Esophagus squamous epithelium (tissue), 5 donors: ENCODE data around the gene FBXO5. TPM values are rescaled to one million over a fixed set of nuclear protein-coding genes. Genes with fewer than 3 reads are reported as not detected.
"Not testable (repeated sequence)": the region's sequence is repeated elsewhere in the genome, so short reads cannot be mapped to it uniquely, and the experiment has no call there.

Source experiments
- DNase-seq: peaks from one replicate; lab custom pipeline; 2025; lab: John Stamatoyannopoulos, UW
- H3K27ac ChIP-seq, 4 donors: fragments of 200-600 bp; sonication (generic); one replicate each; pipeline ENCODE4 v1.5.1; 2016 to 2019; ENCODE audit warnings: mild to moderate bottlenecking in 1 of 4
- H3K27me3 ChIP-seq, 4 donors: fragments of 200-600 bp; sonication (generic); 1 replicate in 3 of 4; 2 replicates in 1 of 4; pipeline versions ENCODE4 v1.5.1 to v1.6.0; 2017 to 2021; ENCODE audit warnings: antibody characterized with exemption in 1 of 4
- H3K36me3 ChIP-seq, 3 donors: fragments of 200-600 bp; sonication (generic); one replicate each; pipeline ENCODE4 v1.5.1; 2016 to 2019
- H3K4me1 ChIP-seq, 3 donors: fragments of 200-600 bp; sonication (generic); one replicate each; pipeline ENCODE4 v1.5.1; 2017 to 2019
- H3K4me3 ChIP-seq, 4 donors: fragments of 200-600 bp; sonication (generic); 1 replicate in 3 of 4; 2 replicates in 1 of 4; pipeline ENCODE4 v1.5.1; 2016 to 2019; ENCODE audit warnings: mild to moderate bottlenecking in 2 of 4, moderate library complexity in 1 of 4
- H3K9me3 ChIP-seq, 3 donors: fragments of 200-600 bp; sonication (generic); one replicate each; pipeline ENCODE4 v1.5.1; 2016 to 2019
- POLR2A ChIP-seq, 4 donors: fragments of 450-650 bp; IDR thresholded peaks; one replicate each; pipeline ENCODE4 v1.6.1; 2017; ENCODE audit warnings: antibody characterized with exemption in 4 of 4, mild to moderate bottlenecking in 4 of 4, moderate library complexity in 3 of 4
- WGBS, 2 donors: methylation state at CpG; one replicate each; pipeline ENCODE4 v1.1.5; 2018; 5-methylcytosine and 5-hydroxymethylcytosine counted together
- intact Hi-C: fragments of 100-400 bp; cut with DNase I; formaldehyde crosslinking; loops from one replicate; pipeline ENCODE4 v1.15.0; 2022
- total RNA-seq, 4 donors: library from RNA; depleted of rRNA; stranded (reverse); fragments of >200 nt; gene quantifications; one replicate each; pipeline ENCODE4 v1.1.0, GENCODE V29; 2016
- TF ChIP-seq, protein P1 (sequence below), 6 experiments: fragments of 450-650 bp in 4 of 6; fragments of 200-600 bp in 2 of 6; sonication (generic) in 2 of 6; IDR thresholded peaks; one replicate each; pipeline ENCODE4 v1.5.1; 2016 to 2019; ENCODE audit warnings: antibody characterized with exemption in 6 of 6, mild to moderate bottlenecking in 4 of 6, moderate library complexity in 4 of 6
- donor health status: DM: yes; HTN: yes; CAD: no.

Gene FBXO5
- total RNA-seq, 4 donors from 2014 or later: 2.7 to 9.4 (median 7.3) TPM

GRCh38 chr6:152973916-152974315, 8.9 kb downstream of the FBXO5 start:
- peaks cover 0 to 56% (median 0%) of the 10 kb centered on the region in 3 donors for H3K36me3 ChIP-seq

GRCh38 chr6:152969688-152970418, 13.0 kb downstream of the FBXO5 start:
- Histone ChIP-seq H3K4me3 (no peak overlapping the region), H3K27ac (no peak overlapping the region), H3K9me3 (peaks cover 0 to 8% (median 0%) of the 10 kb centered on the region in 3 donors), H3K27me3 (no peaks in the 10 kb centered on the region), H3K4me1 (peaks cover 0 to under 1% (median 0%) of the 10 kb centered on the region in 3 donors), H3K36me3 (peaks cover 0 to 55% (median 0%) of the 10 kb centered on the region in 3 donors)
- intact Hi-C loops: no loop called here
- TF ChIP-seq, protein P1, sequence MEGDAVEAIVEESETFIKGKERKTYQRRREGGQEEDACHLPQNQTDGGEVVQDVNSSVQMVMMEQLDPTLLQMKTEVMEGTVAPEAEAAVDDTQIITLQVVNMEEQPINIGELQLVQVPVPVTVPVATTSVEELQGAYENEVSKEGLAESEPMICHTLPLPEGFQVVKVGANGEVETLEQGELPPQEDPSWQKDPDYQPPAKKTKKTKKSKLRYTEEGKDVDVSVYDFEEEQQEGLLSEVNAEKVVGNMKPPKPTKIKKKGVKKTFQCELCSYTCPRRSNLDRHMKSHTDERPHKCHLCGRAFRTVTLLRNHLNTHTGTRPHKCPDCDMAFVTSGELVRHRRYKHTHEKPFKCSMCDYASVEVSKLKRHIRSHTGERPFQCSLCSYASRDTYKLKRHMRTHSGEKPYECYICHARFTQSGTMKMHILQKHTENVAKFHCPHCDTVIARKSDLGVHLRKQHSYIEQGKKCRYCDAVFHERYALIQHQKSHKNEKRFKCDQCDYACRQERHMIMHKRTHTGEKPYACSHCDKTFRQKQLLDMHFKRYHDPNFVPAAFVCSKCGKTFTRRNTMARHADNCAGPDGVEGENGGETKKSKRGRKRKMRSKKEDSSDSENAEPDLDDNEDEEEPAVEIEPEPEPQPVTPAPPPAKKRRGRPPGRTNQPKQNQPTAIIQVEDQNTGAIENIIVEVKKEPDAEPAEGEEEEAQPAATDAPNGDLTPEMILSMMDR (IDR thresholded peaks at IDR 0.05): no peak
- TF ChIP-seq POLR2A (IDR thresholded peaks at IDR 0.05): no peak
- 92 to 95% methylated on average over 6 of the region's 6 CpGs for WGBS, 2 donors
- DNase-seq: no peak

More at GRCh38 chr6:152973916-152974315, 8.9 kb downstream of the FBXO5 start:
- peaks cover 0 to 5% (median 0%) of the 10 kb centered on the region in 3 donors for H3K4me1 ChIP-seq
- 72 to 88% methylated on average over 1 of the region's 1 CpG for WGBS, 2 donors
- intact Hi-C loops: no loop called here
- no peak for TF ChIP-seq POLR2A (IDR thresholded peaks at IDR 0.05)
- TF ChIP-seq, protein P1 (IDR thresholded peaks at IDR 0.05): no peak
- DNase-seq: no peak
- no peak overlapping the region for H3K4me3 ChIP-seq
- no peaks in the 10 kb centered on the region for H3K27me3 ChIP-seq
- H3K9me3 ChIP-seq: no peaks in the 10 kb centered on the region
- no peak overlapping the region for H3K27ac ChIP-seq

DNA sequence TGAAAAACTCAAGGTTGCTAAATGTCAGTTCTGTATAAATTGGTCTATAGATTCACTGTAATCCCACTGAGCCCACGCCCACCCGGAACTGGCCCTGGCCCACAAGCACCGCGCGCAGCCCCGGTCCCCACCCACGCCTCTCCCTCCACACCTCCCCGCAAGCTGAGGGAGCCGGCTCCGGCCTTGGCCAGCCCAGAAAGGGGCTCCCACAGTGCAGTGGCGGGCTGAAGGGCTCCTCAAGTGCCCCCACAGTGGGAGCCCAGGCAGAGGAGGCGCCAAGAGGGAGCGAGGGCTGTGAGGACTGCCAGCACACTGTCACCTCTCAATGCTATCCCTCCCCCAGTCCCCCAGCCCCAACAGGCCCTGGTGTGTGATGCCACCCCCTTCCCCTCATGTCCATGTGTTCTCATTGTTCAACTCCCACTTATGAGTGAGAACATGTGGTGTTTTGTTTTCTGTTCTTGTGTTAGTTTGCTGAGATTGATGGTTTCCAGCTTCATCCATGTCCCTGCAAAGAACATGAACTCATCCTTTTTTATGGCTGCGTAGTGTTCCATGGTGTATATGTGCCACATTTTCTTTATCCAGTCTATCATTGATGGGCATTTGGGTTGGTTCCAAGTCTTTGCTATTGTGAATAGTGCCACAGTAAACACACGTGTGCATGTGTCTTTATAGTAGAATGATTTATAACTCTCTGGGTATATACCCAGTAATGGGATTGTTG, 16.5 kb downstream of the FBXO5 start:
- intact Hi-C loops, DNase-seq: not testable (repeated sequence)
- 89% methylated on average over 9 to 10 of the region's 15 CpGs for WGBS, 2 donors

DNA sequence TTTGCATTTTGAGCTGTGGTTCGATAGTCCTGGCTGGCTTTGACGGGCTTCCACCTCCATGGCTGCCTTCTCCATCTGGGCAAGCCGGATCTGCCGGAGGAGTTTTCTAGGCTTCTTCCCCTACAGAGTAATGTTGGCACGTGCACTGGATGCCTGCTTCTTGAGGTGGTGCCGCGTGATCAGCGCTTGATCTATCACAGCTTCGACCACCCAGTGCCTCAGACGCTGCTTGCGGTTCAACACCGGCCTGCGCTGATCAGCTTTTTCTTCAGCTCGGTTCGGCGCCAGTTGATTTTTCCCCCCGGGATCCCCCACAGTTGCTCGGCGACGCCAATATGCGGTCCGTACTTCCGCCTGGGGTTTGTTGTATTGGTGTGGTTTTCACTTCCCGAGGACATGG, 23.5 kb downstream of the FBXO5 start:
- H3K9me3 ChIP-seq: no peaks in the 10 kb centered on the region
- no peak overlapping the region for H3K27ac ChIP-seq
- 92 to 93% methylated on average over 18 to 24 of the region's 24 CpGs for WGBS, 2 donors
- TF ChIP-seq POLR2A (IDR thresholded peaks at IDR 0.05): no peak
- TF ChIP-seq, protein P1 (IDR thresholded peaks at IDR 0.05): no peak
- peaks cover 0 to 7% (median 0%) of the 10 kb centered on the region in 4 donors for H3K27me3 ChIP-seq
- no peak for DNase-seq
- H3K36me3 ChIP-seq: no peaks in the 10 kb centered on the region
- intact Hi-C loops: loop anchor here (10.0 kb wide), 1 partner anchor 55 kb away; no protein-coding TSS in a partner anchor
- H3K4me1 ChIP-seq: no peaks in the 10 kb centered on the region
- H3K4me3 ChIP-seq: no peak overlapping the region

More for the DNA sequence above, 16.5 kb downstream of the FBXO5 start:
- not testable (repeated sequence) for H3K9me3 ChIP-seq, H3K27me3 ChIP-seq, H3K4me3 ChIP-seq, H3K27ac ChIP-seq, H3K4me1 ChIP-seq
- H3K36me3 ChIP-seq: peaks cover 0 to 19% (median 0%) of the 10 kb centered on the region in 3 donors

DNA sequence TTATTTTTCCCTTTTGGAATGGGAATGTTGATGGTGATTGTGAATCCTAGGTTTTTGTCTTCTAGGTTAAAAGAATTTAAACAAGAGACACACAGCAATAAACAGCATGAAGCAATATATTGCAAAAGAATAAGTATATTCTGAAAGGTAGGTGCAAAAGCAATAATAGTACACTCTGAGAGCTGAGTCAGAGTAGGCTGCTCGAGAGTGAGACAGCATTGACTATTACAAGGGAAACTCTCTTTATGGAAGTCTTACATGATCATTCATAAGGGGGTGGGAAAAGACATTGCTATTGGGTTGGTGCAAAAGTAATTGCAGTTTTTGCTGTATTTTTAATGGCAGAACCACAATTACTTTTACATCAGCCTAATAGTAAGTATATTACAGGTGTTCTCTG, 25.0 kb downstream of the FBXO5 start:
- Histone ChIP-seq H3K27ac (no peak overlapping the region), H3K4me3 (no peak overlapping the region), H3K9me3 (no peaks in the 10 kb centered on the region), H3K36me3 (no peaks in the 10 kb centered on the region), H3K27me3 (peaks cover 0 to 7% (median 0%) of the 10 kb centered on the region in 4 donors), H3K4me1 (no peaks in the 10 kb centered on the region)
- TF ChIP-seq, protein P1 (IDR thresholded peaks at IDR 0.05): no peak
- intact Hi-C loops: loop anchor here (10.0 kb wide), 1 partner anchor 57 kb away; no protein-coding TSS in a partner anchor
- 61 to 65% methylated on average over 1 of the region's 1 CpG for WGBS, 2 donors
- DNase-seq: no peak
